ENCODE results near the gene COBLL1. TPM values are rescaled to one million over a fixed set of nuclear protein-coding genes. Genes with fewer than 3 reads are reported as not detected.

COBLL1 gene
- total RNA-seq, 1 donor from 2014 or later, result 14.2 TPM

GRCh38 chr2:164859251-164859818 is 17.7 kb upstream of the COBLL1 start:
- no peak for DNase-seq (ENCODE audit: extremely low read depth, low read depth, low spot score)

GRCh38 chr2:164852086-164852485 is 10.5 kb upstream of the COBLL1 start:
- no peak for DNase-seq (ENCODE audit: extremely low read depth, low read depth, low spot score)

GRCh38 chr2:164850235-164850634 is 8.6 kb upstream of the COBLL1 start:
- DNase-seq (ENCODE audit: extremely low read depth, low read depth, low spot score), result no peak

- DNase-seq (ENCODE audit: extremely low read depth, low read depth, low spot score), result no peak
These were observed 7.9 kb upstream of the COBLL1 start for GRCh38 chr2:164849506-164849905.

- no peak for DNase-seq (ENCODE audit: extremely low read depth, low read depth, low spot score)
These were observed 6.5 kb upstream of the COBLL1 start for GRCh38 chr2:164847981-164848741.

GRCh38 chr2:164847291-164847690 is 5.7 kb upstream of the COBLL1 start:
- no peak for DNase-seq (ENCODE audit: extremely low read depth, low read depth, low spot score)

GRCh38 chr2:164846276-164846675 is 4.7 kb upstream of the COBLL1 start:
- DNase-seq (ENCODE audit: extremely low read depth, low read depth, low spot score), result no peak

- no peak for DNase-seq (ENCODE audit: extremely low read depth, low read depth, low spot score)
These were observed 1.8 kb upstream of the COBLL1 start for GRCh38 chr2:164843346-164843911.

GRCh38 chr2:164842624-164842966 is 972 bp upstream of the COBLL1 start:
- DNase-seq (ENCODE audit: extremely low read depth, low read depth, low spot score), result no peak

- DNase-seq (ENCODE audit: extremely low read depth, low read depth, low spot score), result no peak
These were observed 499 bp downstream of the COBLL1 start for GRCh38 chr2:164840930-164841718.

GRCh38 chr2:164840458-164840929 is 1.1 kb downstream of the COBLL1 start:
- no peak for DNase-seq (ENCODE audit: extremely low read depth, low read depth, low spot score)

GRCh38 chr2:164839914-164840457 is 1.6 kb downstream of the COBLL1 start:
- DNase-seq (ENCODE audit: extremely low read depth, low read depth, low spot score), result peak; percentile 86

- no peak for DNase-seq (ENCODE audit: extremely low read depth, low read depth, low spot score)
These were observed 3.8 kb downstream of the COBLL1 start for GRCh38 chr2:164837807-164838206.

- no peak for DNase-seq (ENCODE audit: extremely low read depth, low read depth, low spot score)
These were observed 4.7 kb downstream of the COBLL1 start for GRCh38 chr2:164836907-164837306.

GRCh38 chr2:164835302-164835701 is 6.3 kb downstream of the COBLL1 start:
- DNase-seq (ENCODE audit: extremely low read depth, low read depth, low spot score), result no peak

- no peak for DNase-seq (ENCODE audit: extremely low read depth, low read depth, low spot score)
These were observed 9.7 kb downstream of the COBLL1 start for GRCh38 chr2:164831887-164832286.

GRCh38 chr2:164831180-164831579 is 10.4 kb downstream of the COBLL1 start:
- no peak for DNase-seq (ENCODE audit: extremely low read depth, low read depth, low spot score)

GRCh38 chr2:164826293-164827243 is 15.1 kb downstream of the COBLL1 start:
- no peak for DNase-seq (ENCODE audit: extremely low read depth, low read depth, low spot score)

GRCh38 chr2:164824872-164825271 is 16.8 kb downstream of the COBLL1 start:
- DNase-seq (ENCODE audit: extremely low read depth, low read depth, low spot score), result no peak

- DNase-seq (ENCODE audit: extremely low read depth, low read depth, low spot score), result no peak
These were observed 18.5 kb downstream of the COBLL1 start for GRCh38 chr2:164823126-164823525.

Measured in glomerular endothelial cell (primary cell).